Stimulated activated CD4-positive, alpha-beta T cell treated with anti-CD3 and anti-CD28 coated beads, Interleukin-1b, Interleukin-23, amount 100 ng/mL, for 4 hours (primary cell): Measurements from ENCODE around the gene GBF1.
"Not testable (repeated sequence)": the region's sequence is repeated elsewhere in the genome, so short reads cannot be mapped to it uniquely, and the experiment has no call there.

Source experiments
- DNase-seq, 2 donors: peaks; one replicate each; pipeline ENCODE4 v3.0.0-alpha.2; 2020; ENCODE audit warnings: low read depth in 2 of 2

The GBF1 gene

DNA sequence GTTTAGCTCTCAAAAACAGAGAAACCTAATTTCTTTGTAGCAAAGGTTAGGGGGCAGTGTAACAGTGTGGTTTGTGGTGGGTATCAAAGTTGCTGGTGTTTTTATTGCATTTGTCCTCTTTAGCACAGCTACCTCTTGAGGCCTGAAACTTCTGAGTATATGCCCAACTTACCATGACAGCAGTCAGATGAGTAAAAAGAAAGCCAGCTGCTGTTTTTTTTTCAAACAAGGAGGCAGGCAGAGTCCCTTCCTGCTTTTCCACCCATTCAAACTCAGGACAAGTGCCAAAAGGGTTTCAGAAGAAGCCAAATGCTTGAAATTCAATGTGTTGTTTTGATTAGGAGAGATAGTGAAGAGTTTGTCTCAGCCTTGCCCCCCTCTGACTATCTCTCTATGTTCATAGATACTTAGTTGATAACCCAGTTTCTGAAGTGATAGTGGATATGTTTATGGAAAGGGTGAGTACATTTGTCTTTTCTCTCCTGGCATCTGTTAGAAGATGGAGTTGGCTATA, 23.1 kb downstream of the GBF1 start:
- DNase-seq: no peak

DNA sequence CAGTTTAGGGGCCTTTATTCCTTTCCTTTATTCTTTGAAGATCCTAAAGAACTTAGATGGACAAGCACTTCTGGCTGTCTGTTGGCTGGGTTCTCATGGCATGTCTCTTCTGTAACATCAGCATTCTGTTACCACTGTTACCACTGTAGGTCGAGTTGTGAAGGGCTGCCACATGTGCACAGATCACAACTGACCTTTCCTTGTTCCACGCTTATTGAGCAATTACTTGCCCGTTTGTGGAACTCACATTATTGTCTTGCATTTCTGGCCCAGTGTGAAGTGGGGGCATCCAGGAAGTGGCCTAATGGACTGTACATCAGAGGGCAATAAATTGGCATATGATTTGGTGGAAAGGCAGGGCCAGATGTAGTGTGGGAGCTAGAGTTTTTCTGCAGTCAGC, 23.7 kb downstream of the GBF1 start:
- DNase-seq: no peak

- DNase-seq: no peak
Observed at GRCh38 chr10:102274062-102274461, 28.7 kb downstream of the GBF1 start.

DNA sequence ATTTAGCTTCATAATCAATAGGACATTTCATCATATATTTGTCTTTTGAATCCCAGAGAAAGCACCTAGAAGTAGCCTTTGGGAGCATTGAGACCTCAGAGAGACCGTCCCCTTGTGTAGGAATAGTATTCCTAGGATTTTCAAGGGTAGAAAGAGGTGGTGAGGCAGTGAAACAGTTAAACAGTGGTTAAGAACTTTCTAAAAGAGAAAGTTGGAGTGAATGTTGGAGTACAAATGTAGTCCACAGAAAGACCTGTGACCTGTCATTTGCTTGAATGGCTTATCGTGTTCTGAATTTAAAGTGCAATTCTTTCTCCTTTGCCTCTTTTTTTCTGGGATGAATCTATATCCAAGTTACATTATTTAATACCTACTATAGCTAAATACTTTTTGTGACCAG, 30.0 kb downstream of the GBF1 start:
- DNase-seq: no peak

GRCh38 chr10:102279104-102279503, 33.8 kb downstream of the GBF1 start:
- DNase-seq: no peak

GRCh38 chr10:102280397-102281101, 35.2 kb downstream of the GBF1 start:
- no peak for DNase-seq

GRCh38 chr10:102281102-102281487, 35.8 kb downstream of the GBF1 start:
- DNase-seq: no peak

GRCh38 chr10:102283488-102283887, 38.2 kb downstream of the GBF1 start:
- no peak for DNase-seq

GRCh38 chr10:102283890-102284289, 38.6 kb downstream of the GBF1 start:
- no peak for DNase-seq

DNA sequence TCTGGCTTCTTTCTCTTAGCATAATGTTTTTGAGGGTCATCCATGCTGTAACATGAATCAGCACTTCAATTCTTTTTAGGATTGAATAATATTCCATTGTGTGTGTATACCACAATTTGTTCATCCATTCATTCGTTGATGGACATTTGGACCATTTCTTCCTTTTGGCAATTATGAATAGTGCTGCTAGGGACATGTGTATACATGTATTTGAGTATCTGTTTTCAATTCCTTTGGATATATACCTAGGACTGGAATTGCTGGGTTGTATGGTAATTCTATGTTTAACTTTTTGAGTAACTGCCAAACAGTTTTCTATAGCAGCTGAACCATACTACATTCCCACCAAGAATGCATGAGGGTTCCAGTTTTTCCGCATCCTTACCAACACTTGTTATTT, 39.2 kb downstream of the GBF1 start:
- DNase-seq: no peak

DNA sequence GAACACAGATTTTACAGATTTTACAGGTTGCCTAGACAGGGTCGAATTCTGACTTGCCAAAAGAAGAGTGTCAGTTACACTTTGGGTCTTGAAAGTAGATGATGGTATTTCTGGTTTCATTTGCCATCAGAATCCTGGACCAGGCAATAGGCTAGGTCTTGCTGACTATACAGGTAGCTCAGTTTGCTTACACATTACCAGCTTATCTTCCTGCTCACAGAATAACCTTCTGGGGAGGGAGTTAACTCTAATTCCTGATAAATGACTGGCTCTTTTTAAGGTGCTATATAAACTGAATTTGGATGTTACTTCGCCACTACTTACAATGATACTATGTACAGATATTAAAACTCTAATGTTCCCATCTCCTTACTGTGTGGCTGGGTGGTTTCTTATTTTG, 39.8 kb downstream of the GBF1 start:
- DNase-seq: no peak

- DNase-seq: no peak
Observed at GRCh38 chr10:102286216-102286615, 40.9 kb downstream of the GBF1 start.

DNA sequence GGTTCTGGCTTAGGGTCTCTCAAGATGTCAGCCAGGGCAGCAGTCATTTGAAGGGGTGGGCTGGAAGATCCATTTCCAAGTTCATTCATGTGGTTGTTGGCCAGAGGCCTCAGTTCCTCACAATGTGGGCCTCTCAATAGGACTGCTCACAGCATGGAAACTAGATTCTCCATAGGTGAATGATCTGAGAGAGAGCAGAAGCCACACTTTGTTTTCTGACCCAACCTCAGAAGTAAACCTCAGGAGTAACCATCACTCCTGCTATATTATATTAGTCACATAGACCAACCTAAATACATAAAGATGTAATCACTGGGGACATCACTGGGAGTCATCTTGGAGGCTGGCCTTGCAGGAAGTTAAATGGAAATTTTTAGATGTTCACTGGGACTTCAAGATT, 42.2 kb downstream of the GBF1 start:
- no peak for DNase-seq

GRCh38 chr10:102287991-102288390, 42.7 kb downstream of the GBF1 start:
- no peak for DNase-seq

DNA sequence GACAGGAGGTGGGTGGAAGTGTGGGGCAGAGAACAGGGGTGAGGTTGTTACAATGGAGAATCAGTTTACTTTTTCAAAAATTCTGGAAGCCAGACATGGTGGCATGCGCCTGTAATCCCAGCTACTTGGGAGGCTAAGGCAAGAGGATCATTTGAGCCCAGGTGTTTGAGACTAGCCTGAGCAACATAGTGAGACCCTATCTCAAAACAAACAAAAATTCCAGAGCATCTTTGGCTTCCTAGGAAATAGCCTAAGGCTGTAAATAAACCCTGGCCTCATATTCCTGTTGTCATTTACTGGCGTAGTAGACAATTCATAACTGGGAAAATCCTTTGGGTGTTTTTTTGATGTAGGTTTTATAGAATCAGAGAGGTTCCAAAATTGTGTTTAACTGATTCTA, 44.0 kb downstream of the GBF1 start:
- no peak for DNase-seq

GRCh38 chr10:102289840-102290239, 44.5 kb downstream of the GBF1 start:
- DNase-seq: no peak

GRCh38 chr10:102291221-102291905, 46.0 kb downstream of the GBF1 start:
- DNase-seq: no peak

- no peak for DNase-seq
Observed at GRCh38 chr10:102297101-102297500, 51.8 kb downstream of the GBF1 start.

GRCh38 chr10:102298899-102299298, 53.6 kb downstream of the GBF1 start:
- no peak for DNase-seq

DNA sequence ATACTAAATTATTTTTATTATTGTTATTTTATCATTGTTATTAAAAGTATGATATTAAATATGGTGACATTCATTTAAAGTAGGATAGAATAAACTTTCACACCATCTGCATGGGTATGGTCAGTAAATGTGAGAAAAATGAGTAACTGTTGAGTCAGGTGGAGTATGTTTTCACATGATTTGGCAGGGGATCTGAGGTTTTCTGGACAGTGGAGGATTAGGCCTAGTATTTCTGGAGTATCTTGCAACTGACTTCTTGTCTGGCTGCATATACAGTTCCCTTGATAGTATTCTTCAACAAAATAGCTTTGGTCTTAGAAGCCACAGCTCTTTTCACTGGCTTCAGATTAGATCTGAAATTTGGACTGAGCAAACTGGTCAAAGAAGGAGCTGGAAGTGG, 54.5 kb downstream of the GBF1 start:
- no peak for DNase-seq

GRCh38 chr10:102300278-102300843, 55.0 kb downstream of the GBF1 start:
- DNase-seq: no peak

- not testable (repeated sequence) for DNase-seq
Observed at GRCh38 chr10:102300912-102301311, 55.6 kb downstream of the GBF1 start.

DNA sequence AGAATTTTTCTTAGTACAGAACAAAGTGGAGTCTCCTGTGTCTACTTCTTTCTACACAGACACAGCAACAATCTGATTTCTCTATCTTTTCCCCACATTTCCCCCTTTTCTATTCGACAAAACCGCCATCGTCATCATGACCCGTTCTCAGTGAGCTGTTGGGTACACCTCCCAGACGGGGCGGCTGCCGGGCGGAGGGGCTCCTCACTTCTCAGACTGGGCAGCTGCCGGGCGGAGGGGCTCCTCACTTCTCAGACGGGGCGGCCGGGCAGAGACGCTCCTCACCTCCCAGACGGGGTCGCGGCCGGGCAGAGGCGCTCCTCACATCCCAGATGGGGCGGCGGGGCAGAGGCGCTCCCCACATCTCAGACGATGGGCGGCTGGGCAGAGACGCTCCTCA, 56.0 kb downstream of the GBF1 start:
- not testable (repeated sequence) for DNase-seq
